ENCODE data around the gene LRRC8B. TPM values are rescaled to one million over a fixed set of nuclear protein-coding genes. Genes with fewer than 3 reads are reported as not detected.

LRRC8B gene
- 19.1 and 19.8 TPM in 2 replicates for total RNA-seq

GRCh38 chr1:89524369-89525168, at the start of gene LRRC8B:
TSS of gene LRRC8B (plus strand) at chr1:89524829. CDS start at chr1:89582651, 57,822 bp downstream.

GRCh38 chr1:89632657-89633247, 108.1 kb downstream of the LRRC8B start, which contains the start of gene LRRC8C:
TSS of gene LRRC8C (plus strand) at chr1:89633120. CDS start at chr1:89686474, 53,354 bp downstream.

Other genes starting within 250 kb of the LRRC8B start
- gene GBP6, start 160.8 kb upstream of the LRRC8B start, total RNA-seq: not detected in 2 replicates
- 51.8 and 51.9 TPM in 2 replicates for gene LRRC8C, start 108.3 kb downstream of the LRRC8B start, total RNA-seq

Measured in mammary microvascular endothelial cell (primary cell).